ENCODE measurements around the gene MACROD2. TPM values are rescaled to one million over a fixed set of nuclear protein-coding genes. Genes with fewer than 3 reads are reported as not detected.

The MACROD2 gene
- polyA plus RNA-seq, 1 donor (not counting 4 experiments of a cell fraction or from before 2014, with no cell fraction given), result 0.71 TPM

DNA sequence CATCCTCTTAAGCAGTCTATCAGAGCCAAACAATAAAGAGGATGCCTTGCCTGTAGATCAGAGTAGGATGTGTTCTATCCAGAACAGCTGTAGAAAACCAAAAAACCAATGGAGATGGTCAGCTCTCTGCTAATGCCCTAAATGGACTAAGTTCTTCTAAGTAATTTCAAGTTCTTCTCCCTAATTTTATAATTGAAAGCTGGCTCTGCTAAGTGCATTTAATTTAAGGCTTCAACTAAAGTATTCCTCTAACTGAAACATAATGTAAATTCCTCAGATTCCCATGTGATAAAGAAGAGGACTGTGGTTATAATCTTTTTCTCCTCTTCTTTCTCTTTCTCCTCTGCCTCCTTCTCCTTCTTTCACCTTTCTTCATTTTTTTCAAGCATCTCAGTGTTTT lies 1868.4 kb downstream of the MACROD2 start:
- Histone ChIP-seq H3K4me3 (ENCODE audit: control insufficient read depth in 2 of 3, extremely low read depth in 1 of 3, insufficient read depth in 2 of 3, low read depth in 1 of 3, low read length in 3 of 3) (no peak overlapping the region), H3K79me2 (ENCODE audit: control insufficient read depth, insufficient read depth, low read length) (no peaks in the 10 kb centered on the region), H3K27me3 (ENCODE audit: control insufficient read depth, extremely low read depth, insufficient read depth, low read length) (no peaks in the 10 kb centered on the region), H3K9me3 (ENCODE audit: control insufficient read depth, low read depth, low read length) (no peaks in the 10 kb centered on the region), H3K9me1 (ENCODE audit: control insufficient read depth, extremely low read depth, insufficient read depth, low read length) (no peaks in the 10 kb centered on the region), H3K36me3 (ENCODE audit: control insufficient read depth in 2 of 2, extremely low read depth in 1 of 2, insufficient read depth in 2 of 2, low read length in 2 of 2) (no peaks in the 10 kb centered on the region), H2AFZ (ENCODE audit: control insufficient read depth, low read length) (no peak overlapping the region), H4K20me1 (ENCODE audit: control insufficient read depth, extremely low read depth, insufficient read depth, low read length) (no peaks in the 10 kb centered on the region), H3K27ac (ENCODE audit: control insufficient read depth, insufficient read depth, low read length) (no peak overlapping the region), H3K4me2 (ENCODE audit: control insufficient read depth, extremely low read depth, insufficient read depth, low read depth, low read length) (no peak overlapping the region), H3K9ac (ENCODE audit: control insufficient read depth, extremely low read depth, insufficient read depth, low read length) (no peak overlapping the region), H3K4me1 (ENCODE audit: control insufficient read depth, extremely low read depth, insufficient read depth, low read length) (no peaks in the 10 kb centered on the region)
- TF ChIP-seq, protein P1, sequence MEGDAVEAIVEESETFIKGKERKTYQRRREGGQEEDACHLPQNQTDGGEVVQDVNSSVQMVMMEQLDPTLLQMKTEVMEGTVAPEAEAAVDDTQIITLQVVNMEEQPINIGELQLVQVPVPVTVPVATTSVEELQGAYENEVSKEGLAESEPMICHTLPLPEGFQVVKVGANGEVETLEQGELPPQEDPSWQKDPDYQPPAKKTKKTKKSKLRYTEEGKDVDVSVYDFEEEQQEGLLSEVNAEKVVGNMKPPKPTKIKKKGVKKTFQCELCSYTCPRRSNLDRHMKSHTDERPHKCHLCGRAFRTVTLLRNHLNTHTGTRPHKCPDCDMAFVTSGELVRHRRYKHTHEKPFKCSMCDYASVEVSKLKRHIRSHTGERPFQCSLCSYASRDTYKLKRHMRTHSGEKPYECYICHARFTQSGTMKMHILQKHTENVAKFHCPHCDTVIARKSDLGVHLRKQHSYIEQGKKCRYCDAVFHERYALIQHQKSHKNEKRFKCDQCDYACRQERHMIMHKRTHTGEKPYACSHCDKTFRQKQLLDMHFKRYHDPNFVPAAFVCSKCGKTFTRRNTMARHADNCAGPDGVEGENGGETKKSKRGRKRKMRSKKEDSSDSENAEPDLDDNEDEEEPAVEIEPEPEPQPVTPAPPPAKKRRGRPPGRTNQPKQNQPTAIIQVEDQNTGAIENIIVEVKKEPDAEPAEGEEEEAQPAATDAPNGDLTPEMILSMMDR (optimal IDR thresholded peaks at IDR 0.05 in 1 of 3, IDR thresholded peaks at IDR 0.05 in 1 of 3, conservative IDR thresholded peaks at IDR 0.05 in 1 of 3; ENCODE audit: extremely low read depth in 1 of 3, insufficient read depth in 2 of 3, low read length in 3 of 3), result no peak
- TF ChIP-seq EZH2 (IDR thresholded peaks at IDR 0.05; ENCODE audit: low read length), result no peak
- dilution Hi-C loops (cut with MboI; ENCODE audit: extremely low pct_ligation_motif_present, low sequenced_read_pairs), result no loop called here
- DNase-seq (ENCODE audit: low read depth, low spot score), result no peak
- no peak for FAIRE-seq

DNA sequence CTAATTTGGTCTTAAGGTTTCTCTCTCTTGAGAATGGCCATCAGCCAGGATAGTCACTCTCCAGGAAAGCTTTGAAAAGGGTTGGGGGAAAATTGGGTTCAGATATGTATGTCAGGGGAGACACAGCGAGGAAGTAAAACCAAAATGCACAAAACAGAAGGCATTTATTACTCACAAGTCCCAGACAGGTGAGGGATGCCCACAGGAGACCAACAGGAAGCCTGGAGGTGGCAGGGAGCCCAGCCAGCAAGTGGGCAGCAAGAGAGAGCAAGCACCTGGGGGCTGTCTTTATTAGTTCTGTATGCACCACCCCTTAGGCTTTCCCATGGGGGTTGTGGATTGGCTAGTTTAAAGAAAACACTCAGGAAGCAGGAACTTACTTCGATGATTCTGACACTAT lies 1870.2 kb downstream of the MACROD2 start:
- Histone ChIP-seq H3K9me1 (ENCODE audit: control insufficient read depth, extremely low read depth, insufficient read depth, low read length) (no peaks in the 10 kb centered on the region), H3K36me3 (ENCODE audit: control insufficient read depth in 2 of 2, extremely low read depth in 1 of 2, insufficient read depth in 2 of 2, low read length in 2 of 2) (no peaks in the 10 kb centered on the region), H4K20me1 (ENCODE audit: control insufficient read depth, extremely low read depth, insufficient read depth, low read length) (no peaks in the 10 kb centered on the region), H3K79me2 (ENCODE audit: control insufficient read depth, insufficient read depth, low read length) (no peaks in the 10 kb centered on the region), H2AFZ (ENCODE audit: control insufficient read depth, low read length) (no peak overlapping the region), H3K9ac (ENCODE audit: control insufficient read depth, extremely low read depth, insufficient read depth, low read length) (no peak overlapping the region), H3K4me1 (ENCODE audit: control insufficient read depth, extremely low read depth, insufficient read depth, low read length) (no peaks in the 10 kb centered on the region), H3K9me3 (ENCODE audit: control insufficient read depth, low read depth, low read length) (no peaks in the 10 kb centered on the region), H3K4me3 (ENCODE audit: control insufficient read depth in 2 of 3, extremely low read depth in 1 of 3, insufficient read depth in 2 of 3, low read depth in 1 of 3, low read length in 3 of 3) (no peak overlapping the region), H3K27me3 (ENCODE audit: control insufficient read depth, extremely low read depth, insufficient read depth, low read length) (no peaks in the 10 kb centered on the region), H3K27ac (ENCODE audit: control insufficient read depth, insufficient read depth, low read length) (no peak overlapping the region), H3K4me2 (ENCODE audit: control insufficient read depth, extremely low read depth, insufficient read depth, low read depth, low read length) (no peak overlapping the region)
- no peak for DNase-seq (ENCODE audit: low read depth, low spot score)
- no peak for TF ChIP-seq EZH2 (IDR thresholded peaks at IDR 0.05; ENCODE audit: low read length)
- TF ChIP-seq, protein P1 (optimal IDR thresholded peaks at IDR 0.05 in 1 of 3, IDR thresholded peaks at IDR 0.05 in 1 of 3, conservative IDR thresholded peaks at IDR 0.05 in 1 of 3; ENCODE audit: extremely low read depth in 1 of 3, insufficient read depth in 2 of 3, low read length in 3 of 3), result no peak
- dilution Hi-C loops (cut with MboI; ENCODE audit: extremely low pct_ligation_motif_present, low sequenced_read_pairs), result no loop called here
- no peak for FAIRE-seq
